NCI-H524 (cell line): ENCODE measurements around the gene MIPEP.
"Not testable (repeated sequence)": the region's sequence is repeated elsewhere in the genome, so short reads cannot be mapped to it uniquely, and the experiment has no call there.

ENCODE experiments used
- DNase-seq, 2 experiments: peaks; one replicate each; lab custom pipeline; 2025; lab: John Stamatoyannopoulos, UW

MIPEP gene

DNA sequence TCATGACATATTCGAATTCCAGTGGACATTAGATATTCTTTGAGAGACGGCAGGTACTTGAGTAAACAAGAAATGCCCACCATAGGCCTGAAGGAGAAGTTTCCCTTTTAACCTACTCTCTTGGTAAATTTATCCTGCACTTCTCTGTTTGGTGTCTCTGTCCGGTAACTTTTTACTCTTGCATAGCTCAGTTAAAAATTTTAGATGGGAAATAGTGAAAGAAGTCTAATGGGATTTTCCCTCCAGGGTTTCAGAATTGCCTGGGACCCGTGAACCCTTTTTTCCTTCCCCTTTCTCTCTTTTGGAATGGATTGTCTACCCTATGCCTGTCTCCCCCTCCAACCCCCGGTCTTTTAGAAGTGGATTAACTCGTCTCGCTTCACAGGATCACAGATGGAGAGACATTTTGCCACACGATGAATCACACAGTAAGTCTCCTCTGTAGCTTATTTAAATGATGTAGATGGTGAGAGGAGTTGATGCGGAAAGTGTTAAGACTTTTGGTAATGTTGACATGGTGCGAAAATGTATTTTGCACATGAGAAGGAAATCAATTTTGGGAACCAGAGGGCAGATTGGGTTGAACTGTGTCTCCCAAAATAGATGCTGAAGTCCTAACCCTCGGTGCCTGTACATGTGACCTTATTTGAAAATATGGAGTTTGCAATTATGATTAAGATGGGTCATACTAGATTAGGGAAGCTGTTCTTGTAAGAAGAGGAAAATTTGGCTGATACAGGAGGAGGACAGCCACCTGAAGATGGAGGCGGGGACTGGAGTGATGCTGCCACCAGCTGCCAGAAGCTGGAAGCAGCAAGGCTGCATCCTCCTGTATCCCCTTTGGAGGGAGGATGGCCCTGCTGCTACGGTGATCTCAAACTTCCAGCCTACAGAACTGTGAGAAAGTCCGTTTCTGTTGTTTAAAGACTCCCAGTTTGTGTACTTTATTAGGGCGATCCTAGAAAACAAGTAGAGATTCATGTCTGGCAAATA is 711 bp upstream of the MIPEP start:
- DNase-seq, result peak; percentile 88 to 92

DNA sequence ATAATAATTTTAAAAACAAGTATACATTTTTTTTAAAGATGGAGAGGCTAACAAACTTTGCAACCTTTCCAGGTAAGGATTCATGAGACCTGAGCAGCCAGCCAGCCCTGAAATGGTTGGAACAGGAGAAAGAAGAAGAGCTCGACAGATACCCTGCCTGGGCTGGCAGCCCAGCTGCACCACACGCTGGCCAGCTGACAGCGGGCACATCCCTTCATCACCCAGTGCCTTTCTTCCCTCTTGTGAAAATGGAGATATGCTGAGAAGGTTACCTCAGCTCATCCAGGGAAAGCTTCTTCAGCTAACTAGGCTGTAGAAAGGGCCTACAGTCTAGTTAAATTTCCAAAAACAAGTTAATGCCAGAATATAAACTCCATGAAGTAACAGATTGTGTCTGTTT is 4.8 kb downstream of the MIPEP start:
- not testable (repeated sequence) for DNase-seq

DNA sequence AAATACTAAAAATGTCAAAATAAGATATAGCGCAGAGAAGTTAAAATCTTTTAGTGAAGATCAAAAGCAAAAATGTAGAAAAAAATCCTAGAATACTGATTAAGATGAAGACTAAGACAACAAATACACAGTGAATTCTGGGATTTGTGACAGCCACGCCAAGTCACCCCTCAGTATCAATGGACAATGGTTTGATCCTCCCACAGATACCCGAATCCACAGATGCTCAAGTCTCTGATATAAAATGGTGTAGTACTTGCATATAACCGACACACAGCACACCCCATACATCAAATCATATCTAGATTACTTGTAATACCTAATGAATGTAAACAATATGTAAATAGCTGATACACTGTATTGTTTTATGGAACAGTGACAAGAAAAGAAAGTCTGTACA is 5.9 kb downstream of the MIPEP start:
- no peak for DNase-seq

DNA sequence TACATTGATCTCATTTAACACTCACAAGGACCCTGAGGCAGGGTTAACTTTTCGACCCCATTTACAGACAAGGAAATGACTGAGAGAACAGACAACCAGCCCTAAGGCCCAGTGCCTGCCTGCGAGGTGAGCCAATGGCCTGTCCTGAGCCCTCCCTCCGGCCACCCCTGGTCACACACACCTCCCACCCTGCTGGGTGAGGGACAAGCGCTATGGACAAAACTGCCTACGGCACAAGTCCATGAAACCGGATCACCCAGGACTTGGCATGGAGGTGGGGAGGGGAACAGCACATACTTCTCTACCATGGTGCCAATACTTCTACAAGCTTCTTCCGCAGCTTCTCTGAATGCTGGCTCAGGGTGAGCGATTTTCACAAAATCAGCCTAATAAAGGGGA is 7.8 kb downstream of the MIPEP start:
- DNase-seq, result not testable (repeated sequence)

DNA sequence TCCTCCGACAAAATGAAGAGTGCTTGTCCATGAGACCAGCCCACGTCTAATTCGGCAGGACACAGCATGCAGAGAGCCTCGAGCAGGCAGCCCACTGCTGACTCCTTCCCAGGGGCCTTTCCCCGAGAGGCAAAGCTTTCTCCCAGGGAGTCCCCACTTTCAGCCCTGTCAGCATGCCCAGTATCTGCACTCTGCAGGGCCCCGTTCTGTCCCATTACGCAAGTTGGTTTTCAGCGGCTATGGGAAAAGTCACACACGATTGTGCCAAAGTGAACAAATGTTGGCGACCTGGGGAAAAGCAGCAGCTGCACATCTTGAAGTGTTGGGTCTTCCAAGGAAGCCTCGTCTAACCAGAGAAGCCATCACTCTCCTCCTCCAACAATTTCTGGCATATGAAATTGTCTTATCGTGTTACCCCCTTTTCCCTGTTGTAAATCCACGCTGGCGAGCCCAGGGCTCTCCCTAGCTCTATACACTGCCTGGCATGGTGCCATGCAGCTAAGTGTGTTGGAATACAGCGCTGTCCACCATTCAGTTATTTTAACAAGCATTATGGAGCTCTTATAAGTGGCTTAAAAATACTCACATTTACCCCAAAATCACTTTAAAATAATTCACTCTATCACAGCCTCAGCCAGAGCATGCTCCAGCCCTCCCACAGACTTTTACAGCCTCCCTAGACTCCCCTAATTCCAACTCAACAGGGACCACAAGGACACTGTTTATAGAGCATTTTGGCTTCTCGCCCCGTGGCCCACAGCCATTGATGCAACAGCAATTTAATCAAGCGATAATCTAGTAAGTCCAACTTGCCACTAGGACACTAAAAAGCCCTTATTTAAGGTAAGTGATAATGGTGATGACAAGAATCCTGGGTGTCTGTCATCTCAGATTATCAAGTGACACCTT is 8.5 kb downstream of the MIPEP start:
- not testable (repeated sequence) for DNase-seq

DNA sequence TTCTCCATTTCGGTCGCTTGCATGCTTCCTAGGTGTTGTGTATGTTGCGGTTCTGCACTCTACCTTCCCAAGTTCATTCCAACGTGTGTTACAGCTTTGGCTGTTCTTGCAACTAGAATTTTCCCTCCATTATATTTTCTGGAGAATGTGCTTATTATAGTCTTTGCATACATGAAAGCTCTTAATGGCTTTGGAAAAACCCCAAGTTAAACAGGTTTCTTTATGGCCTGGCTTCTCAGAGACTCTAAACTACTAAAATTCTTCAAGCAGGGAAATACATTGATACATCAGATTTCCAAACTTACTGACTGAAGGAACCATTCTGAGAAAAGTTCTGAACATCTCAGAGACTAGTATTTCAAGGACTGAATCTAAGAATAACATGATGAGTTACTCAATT is 11.9 kb downstream of the MIPEP start:
- DNase-seq, result no peak

DNA sequence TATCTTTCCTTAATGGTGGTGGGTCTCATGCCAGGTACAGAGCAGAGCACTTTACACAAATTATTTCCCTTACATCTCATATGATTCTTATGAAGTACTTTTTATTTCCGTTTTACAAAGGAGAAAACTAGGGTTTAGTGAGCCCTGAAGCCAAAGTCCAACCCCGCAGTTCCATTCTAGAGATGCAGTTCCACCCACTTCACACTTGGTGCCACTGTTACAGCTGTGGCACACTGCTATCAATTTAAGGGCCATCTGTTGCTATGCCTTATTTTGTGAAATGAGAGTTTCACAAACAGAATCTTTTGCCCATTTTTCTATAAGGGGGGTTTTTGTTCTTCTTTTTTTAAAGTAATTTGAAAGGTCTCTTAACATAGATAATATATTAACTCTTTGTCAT is 12.9 kb downstream of the MIPEP start:
- DNase-seq, result peak in 1 of 2 experiments; percentile 68

DNA sequence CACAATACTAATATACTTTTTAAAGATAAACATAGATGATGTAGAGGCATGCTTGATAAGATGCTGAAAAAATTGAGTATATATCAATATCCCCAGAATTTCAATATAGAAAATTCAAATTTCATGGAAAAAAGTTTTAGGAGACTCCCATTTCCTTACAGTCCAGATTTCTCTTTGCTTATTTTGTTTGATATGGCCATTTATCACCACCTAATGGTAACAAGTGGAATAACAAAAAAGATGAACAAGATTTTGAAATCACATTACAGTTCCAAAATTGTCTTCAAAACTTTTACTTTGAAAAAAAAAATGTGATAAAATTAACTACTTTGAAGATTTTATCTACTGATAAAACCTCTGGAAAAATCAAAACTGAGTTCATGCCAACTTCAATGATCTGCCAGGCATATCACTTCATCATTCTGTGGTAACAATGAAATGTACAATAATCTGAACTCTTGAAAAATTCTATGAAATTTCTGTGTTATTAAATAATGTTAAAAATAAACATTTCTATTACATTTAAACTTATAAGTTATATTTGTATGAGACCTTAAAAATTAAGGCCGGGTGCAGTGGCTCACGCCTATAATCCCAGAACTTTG is 17.5 kb downstream of the MIPEP start:
- peak in 1 of 2 experiments; percentile 43 for DNase-seq

DNA sequence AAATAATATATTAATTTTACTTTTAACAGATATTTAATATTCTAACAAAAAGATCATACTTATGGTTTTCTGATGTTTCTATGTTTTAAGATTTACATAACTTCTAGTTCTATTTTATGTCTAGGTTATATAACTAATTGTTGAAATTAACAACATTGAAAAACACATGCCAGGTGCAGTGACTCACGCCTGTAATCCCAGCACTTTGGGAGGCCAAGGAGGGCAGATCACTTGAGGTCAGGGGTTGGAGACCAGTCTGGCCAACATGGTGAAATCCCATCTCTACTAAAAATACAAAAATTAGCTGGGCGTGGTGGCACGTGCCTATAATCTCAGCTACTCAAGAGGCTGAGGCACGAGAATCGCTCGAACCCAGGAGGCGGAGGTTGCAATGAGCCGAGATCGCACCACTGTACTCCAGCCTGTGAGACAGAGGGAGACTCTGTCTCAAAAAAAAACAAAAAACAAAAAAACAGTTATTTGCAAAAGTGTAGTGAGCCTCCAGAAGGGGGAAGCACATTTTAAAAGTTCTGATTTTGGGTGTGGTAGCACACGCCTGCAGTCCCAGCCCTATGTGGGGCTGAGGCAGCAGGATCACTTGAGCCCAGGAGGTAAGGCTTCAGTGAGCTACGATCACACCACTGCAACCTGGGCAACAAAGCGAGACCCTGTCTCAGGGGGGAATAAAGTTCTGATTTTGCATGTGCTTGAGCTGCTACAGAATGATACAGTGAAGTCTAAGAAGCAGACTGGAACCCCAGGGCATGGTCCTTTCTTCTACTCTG is 18.7 kb downstream of the MIPEP start:
- DNase-seq, result no peak

DNA sequence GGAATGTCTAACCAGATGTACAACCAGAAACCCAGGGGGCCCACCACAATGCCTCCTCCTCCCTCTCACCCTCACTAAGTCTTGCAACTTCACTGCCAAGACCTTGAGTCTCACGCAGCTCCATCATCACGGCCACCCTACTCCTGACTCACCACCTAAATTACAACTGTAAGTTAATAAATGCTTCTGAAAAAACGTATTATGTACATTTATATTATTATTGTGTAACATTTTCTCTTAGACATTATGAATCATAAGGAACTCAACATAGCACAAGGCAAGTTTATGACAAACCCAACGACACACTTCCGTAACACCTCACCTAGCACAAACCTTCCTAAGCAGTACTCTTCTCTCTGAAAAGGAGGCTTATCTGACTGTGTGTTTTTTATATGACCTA is 20.7 kb downstream of the MIPEP start:
- no peak for DNase-seq

DNA sequence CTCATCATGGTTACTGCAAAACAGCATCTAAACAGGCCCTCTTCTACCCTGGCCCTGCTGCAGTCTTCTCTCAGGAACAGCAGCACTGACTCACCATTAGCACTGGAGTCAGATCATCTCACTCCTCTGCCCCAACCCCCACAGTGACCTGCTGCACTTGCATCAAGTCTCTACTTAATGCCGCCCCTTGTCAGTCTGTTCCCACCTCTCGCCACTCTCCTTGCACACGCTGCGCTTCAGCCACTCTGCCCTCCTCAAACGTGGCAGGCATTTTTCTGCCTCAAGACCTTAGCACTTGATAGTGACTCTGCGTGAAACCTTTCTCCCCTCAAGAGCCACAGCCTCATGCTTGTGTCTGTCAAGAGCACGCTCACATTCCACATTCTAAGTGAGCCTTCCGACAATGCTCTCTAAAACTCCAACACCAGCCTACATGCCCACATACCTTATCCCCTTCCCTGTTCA is 22.1 kb downstream of the MIPEP start:
- DNase-seq, result no peak

DNA sequence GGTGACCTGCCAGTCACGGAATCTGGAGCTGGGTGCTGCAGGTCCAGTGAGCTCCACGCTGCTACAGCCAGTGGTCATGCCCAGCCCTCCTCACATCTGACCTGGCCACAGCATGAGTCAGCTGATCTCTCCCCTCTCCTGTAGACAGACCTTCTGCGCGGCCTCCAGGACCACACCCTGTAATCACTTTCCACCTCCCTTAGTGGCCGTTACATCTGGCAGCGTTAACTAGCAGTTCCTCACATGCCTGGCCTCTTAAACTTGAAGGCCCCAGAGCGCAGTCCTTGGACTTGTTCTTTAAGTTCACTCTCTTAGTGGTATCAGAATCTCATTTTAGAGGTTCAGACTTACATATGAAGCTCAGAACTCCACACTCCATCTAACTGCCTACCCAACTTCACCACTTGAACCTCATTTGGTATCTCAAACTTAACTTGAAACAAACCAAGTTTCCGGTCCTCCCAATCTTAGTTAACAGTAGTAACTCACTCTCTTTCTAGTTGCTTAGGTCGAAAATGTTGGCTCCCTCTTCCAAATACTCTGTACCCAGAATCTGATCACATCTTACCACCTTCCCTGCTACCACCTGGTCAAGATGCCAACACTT is 22.7 kb downstream of the MIPEP start:
- DNase-seq, result no peak

DNA sequence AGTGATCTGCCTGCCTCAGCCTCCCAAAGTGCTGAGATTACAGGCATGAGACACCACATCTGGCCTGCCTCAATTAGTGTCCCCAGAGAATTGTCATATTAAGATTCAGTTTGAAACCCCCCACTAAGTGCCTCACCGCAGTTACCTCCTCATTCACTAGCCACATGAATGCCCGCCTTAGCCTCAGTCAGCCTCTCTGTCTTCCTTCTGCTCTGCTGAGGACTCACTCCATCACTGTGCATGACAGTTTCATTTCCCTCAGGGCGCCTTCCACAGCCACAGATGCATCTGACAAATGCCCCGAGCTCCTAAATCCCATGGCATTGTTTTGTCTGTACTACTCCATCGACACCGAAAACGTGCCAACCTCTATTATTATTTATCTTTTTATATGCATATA is 23.3 kb downstream of the MIPEP start:
- DNase-seq, result no peak

DNA sequence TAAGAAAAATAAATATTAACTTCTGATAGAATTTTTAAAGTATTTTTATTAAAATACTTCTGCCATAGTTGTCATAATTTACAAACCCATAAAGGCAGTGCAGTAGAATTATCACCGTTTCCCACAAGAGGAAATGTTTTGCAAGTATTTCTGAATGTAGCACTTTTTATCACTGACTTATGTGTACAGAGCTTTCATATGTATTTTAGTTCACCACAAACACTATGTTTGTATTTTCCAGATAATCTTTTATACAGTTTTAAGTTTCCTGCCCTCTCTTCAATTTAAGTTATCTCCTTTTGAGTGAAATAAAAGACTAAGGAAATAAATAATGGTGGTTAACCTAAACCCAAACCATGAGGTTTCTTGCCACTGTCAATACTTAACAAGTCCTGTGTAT is 24.2 kb downstream of the MIPEP start:
- no peak for DNase-seq

DNA sequence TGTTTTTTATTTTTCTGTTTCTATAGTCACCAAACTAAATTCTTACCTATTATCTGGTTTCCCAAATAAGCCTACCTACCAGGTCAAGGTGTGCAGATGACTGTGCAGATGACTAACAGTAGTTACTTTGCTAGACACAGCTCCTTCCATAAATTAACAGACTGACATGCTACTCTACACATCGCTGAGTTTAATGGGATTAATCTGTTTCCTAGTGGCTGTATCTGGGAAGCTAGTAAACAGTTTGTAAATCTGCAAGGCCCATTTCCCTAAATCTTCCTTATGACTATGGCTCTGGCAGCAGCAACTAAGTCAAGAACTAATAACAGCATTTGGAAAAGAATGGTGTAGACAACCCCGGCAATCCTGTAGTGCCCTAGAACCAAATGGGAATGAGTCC is 27.9 kb downstream of the MIPEP start:
- no peak for DNase-seq

DNA sequence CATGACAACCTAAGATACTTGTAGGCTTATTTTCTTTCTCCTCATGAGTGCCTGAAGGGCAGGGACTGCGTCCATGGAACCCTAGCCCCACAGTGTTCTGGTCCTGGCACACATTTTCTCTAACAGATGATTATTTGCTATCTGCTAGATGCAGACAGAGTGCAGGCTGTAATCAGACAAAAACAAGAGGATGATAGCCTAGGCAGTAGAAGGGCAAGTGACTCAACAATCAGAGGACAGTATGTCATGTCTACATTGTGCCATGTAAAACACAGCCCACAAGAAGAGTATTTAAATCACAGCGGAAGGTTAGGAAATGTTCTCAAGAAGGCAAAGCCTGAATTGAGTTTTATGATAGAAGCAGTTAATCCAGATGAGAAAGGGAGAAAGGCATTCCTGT is 29.3 kb downstream of the MIPEP start:
- no peak for DNase-seq

DNA sequence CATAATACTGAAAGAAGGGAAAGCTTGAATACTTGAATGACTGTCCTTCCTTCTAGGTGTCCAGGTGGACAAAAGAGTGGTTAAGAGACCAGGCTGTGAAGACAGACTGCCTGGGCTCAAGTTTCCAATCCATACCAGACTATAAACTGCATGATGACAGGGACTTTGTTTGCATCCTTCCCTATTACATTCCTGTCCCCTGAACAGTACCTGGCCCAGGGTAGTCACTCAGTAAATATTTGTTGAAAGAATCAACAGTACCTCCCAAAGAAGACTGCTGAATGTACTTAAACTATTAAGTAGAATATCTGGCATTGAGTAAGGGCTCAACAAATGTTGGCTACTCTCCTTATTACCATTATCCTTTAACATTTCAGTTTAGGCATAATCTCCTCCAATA is 29.7 kb downstream of the MIPEP start:
- DNase-seq, result no peak

DNA sequence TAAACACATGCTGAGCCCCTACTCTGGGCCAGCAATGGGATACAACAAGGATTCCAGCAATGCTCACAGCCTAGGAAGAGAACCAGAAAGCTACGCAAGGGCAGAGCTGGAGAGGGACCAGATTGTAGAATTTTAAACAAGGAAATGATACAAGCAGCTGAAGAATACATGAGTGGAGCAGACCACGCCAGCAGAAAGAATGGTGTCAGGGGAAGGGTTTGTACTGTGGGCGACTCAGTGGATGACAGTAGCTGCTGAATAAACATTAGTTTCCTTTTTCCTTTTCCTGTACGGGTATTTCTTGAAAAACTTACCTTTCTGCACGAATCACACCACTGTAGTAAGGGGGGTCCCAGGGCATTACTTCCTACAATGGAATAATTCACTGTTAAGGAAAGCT is 30.7 kb downstream of the MIPEP start:
- DNase-seq, result no peak

DNA sequence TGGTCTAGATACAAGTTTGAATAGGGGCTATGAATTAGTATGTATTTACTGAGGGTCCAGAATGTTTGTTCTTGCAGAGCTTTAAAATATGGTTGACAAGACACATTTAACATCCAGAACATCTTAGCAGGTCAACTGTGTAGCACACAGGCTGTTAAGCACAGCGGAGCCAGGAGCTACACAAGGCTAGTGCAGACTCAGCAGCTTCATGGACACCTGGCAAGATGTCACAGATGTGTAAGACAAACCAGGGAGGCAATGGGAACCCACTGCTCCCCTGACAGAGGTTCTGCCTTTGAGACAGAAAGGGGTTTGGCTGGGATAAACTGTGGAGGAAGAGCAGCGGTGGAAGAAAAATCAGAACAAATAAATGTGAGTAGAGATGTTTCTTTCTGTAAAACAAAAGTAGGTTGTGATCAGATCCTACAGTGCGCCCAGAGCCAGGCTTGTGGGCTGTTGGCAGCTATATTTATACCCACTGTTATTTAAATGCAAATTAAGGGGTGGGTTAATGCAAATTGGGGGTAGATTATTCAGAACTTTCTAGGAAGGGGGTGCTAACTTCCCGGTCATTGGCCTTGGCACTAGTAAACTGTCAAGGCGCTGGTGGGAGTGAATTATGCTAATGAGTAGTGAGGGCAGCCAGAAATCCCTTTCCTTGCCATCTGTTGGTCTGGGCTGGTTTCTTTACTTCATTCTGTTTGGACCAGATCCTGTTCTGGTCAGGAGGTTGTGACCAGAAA is 33.0 kb downstream of the MIPEP start:
- DNase-seq, result peak; percentile 22 to 83

DNA sequence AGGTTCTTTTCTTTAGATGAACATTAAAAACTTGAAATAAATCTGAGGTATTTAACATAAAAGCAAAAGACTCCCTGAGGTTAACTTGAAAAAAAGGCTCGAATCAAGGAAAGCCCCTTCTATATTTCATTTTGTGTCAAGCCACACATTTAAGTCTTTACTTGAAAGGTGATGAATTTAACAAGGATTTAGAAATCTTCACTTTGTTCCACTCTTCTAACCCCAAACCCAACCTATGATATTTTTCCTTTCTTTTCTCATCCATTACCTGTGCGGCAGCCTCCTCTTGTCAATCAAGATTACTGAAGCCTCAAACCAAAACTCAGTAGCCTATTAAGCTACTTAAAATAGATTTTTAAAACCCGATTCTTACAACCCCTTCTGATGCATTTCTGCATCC is 33.8 kb downstream of the MIPEP start:
- no peak for DNase-seq
